AG10803 (cell line): ENCODE measurements around the gene DDR2.
A peak's percentile ranks its signal among the peaks of the same experiment; 100 is the strongest.

Experiments used
- DNase-seq: peaks from one replicate; pipeline ENCODE4 v3.0.0; 2010; ENCODE audit warnings: low read depth
- H3K4me3 ChIP-seq: 2 replicates; pipeline ENCODE4 v1.5.1; 2011; ENCODE audit warnings: mild to moderate bottlenecking, low read length, control low read depth
- CTCF ChIP-seq: conservative IDR thresholded peaks from 2 replicates; pipeline ENCODE4 v1.5.1; 2011; ENCODE audit warnings: mild to moderate bottlenecking, low read length, control low read depth, inconsistent platforms

DDR2 gene

GRCh38 chr1:162678439-162678838 lies 46.2 kb downstream of the DDR2 start:
- peak; percentile 79 for DNase-seq
- TF ChIP-seq CTCF: no peak
- H3K4me3 ChIP-seq: no peak overlapping the region

DNA sequence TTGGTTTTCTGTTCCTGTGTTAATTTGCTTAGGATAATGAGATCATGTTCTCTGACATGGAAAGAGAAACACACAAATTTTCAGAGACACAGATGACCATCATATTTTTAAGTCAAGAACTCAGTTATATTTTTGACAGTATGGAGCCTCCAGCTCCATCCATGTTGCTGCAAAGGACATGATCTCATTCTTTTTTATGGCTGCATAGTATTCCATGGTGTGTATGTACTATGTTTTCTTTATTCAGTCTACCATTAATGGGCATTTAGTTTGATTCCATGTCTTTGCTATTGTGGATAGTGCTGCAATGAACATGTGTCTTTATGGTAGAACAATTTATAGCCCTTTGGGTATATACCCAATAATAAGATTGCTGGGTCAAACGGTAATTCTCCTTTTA lies 47.0 kb downstream of the DDR2 start:
- no peak overlapping the region for H3K4me3 ChIP-seq
- DNase-seq: no peak
- TF ChIP-seq CTCF: no peak

DNA sequence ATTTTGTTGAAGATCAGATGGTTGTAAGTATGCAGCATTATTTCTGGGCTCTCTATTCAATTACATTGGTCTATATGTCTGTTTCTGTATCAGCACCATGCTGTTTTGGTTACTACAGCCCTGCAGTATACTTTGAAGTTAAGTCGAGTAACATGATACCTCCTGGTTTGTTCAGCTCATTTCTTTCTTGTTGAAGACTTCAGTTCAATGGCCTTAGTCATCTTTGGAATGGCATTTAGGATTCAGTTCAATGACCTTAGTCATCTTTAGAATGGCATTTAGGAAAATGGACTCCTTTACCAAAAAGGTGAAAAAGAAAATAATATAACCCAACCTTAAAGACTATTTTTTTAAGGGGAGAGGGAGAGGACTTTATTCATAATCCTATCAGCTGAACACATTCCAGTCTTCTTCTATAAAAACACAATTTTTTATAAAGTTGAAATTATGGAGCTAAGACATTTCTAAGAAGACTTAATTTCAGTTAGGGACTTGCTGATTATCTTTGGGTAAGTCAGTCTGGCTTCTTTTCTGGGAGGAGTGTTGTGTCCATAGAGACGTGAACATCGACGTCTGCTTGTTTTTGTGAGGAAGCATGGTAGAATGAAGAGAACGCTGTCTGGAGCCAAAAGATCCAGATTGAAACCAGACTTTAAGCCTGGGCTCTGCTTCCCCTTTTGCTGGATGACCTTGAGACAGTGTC lies 48.3 kb downstream of the DDR2 start:
- TF ChIP-seq CTCF: no peak
- peak; percentile 61 for DNase-seq
- no peak overlapping the region for H3K4me3 ChIP-seq

DNA sequence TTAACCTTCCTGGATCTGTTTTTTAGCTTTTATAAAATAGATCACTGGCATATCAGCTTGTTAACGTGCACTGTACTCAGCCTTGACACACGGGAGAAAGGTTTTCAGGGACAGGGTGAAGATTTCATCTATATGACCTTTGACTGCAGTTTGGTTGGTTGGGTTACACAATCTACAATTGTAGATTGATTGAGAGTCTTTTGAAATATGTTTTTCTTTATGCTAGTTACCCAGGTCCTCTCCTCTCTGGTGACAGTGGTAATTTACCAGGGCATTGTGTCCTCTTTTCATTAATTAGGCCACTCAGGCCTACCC lies 48.8 kb downstream of the DDR2 start:
- no peak for TF ChIP-seq CTCF
- no peak for DNase-seq
- H3K4me3 ChIP-seq: no peak overlapping the region

GRCh38 chr1:162682013-162682419 lies 49.8 kb downstream of the DDR2 start:
- no peak for TF ChIP-seq CTCF
- no peak for DNase-seq
- no peak overlapping the region for H3K4me3 ChIP-seq

- no peak for TF ChIP-seq CTCF
These were observed 55.6 kb downstream of the DDR2 start for GRCh38 chr1:162687870-162688269.

DNA sequence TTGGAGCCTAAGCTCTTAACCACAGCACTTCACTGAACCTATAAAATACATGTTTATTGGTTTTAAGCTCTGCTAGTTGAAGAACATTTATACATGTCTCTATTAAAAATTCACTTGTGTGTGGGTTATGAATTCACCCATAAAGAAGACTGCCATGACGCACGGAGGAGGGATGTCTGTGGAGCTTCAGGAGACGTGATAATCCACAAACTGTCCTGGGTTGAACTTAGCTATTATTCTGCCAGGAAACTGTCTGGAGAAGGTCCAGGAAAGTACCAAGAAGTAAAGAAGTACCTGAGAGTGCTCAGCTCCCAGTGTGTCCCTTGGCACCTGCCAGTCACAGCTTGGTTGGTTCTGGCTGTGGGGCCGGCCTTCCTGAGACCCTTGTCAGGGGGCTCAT lies 56.3 kb downstream of the DDR2 start:
- no peak for TF ChIP-seq CTCF
- DNase-seq: no peak

More at GRCh38 chr1:162687870-162688269, 55.6 kb downstream of the DDR2 start:
- H3K4me3 ChIP-seq: no peak overlapping the region
- no peak for DNase-seq

More for the DNA sequence above, 56.3 kb downstream of the DDR2 start:
- no peak overlapping the region for H3K4me3 ChIP-seq
